Stimulated activated CD4-positive, alpha-beta T cell treated with anti-CD3 and anti-CD28 coated beads, Interleukin-1b, Interleukin-23, amount 100 ng/mL, for 4 hours (primary cell): Measurements from ENCODE around the gene CTSD.

ENCODE experiments used
- DNase-seq, 2 donors: peaks; one replicate each; pipeline ENCODE4 v3.0.0-alpha.2; 2020; ENCODE audit warnings: low read depth in 2 of 2

Gene CTSD

DNA sequence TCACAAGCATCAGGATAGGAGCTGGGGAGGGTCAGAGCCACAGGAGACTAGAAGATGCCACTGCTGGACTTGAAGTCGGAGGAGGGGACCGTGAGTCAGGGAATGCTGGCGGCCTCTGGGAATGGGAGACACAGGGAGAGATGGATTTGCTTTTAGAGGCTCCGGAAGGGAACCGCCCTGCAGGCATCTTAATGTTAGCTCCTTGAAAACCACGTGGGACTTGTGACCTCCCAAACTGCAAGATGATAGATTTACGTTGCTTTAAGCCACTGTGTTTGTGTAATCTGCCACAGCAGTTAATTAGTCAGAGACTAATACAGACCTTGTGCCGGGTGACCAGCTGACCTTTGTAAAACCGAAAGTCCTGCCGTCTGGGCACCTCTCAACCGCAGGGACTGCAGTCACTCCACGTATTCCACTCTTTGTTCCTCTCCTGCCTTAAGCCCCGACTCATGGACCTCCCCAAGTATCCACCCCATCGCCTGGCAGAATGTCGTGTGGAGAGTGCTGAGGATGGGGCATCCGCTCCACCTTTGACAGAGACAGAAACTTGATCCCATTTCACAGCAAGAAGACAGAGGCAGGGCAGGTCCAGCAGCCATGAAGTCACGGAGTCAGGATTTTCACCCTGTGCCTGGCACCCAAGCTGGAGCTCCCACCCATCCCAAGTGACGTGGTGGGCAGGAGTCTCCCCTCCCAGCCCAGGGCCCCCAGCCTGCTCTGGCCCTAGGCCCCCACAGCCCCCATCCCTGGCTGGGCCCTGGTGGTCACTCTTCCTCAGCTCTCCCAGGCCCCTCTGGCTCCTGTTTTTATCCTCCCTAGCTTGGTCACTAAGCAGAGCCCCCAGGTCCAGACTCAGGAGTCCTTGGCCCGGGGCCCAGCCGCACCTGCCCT is 19.4 kb upstream of the CTSD start:
- DNase-seq, result no peak

DNA sequence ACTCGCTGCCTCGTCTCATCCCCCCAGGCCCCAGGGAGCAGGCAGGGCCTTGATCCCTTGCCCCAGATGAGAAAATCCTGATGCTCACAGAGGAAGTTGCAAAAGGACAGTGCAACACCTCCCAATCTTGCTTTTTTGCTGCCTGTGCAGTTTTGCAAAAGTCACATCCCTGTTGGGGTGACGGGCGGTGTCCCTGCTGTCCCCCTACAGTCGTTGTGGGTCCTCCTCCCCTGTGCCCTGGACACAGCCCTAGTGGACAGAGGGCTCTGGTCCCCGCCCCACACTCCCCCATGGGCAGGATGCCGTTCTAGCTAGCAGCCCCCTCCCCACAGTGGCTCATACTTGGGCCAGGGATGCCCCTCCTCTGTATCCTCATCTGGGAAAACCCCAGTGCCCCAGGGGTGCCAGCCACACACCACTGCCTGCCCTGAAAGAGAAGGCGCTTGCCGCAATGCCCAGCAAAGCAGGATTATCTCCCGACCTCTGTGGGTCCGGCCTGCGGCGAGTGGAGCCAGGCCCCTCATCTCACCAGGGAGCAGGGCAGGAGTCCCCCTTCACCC is 18.4 kb upstream of the CTSD start:
- DNase-seq, result no peak

DNA sequence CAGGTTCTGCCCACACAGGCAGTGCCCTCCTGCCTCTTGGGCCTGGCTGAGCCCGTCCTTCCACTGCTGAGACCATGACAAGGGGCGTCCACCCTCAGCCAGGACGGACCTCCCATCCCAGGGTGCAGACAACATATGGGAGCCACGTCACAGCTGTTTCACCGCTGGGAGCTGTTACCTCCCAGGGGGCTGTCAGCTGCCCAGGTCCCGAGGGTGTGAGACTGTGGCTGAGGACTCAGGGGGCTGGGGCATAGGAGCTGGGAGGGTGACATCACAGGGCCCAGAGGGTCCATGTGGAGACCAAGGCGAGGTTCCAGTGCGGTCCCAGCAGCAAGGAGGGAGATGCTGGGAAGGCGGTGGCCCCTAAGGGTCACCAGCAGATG is 17.9 kb upstream of the CTSD start:
- no peak for DNase-seq

DNA sequence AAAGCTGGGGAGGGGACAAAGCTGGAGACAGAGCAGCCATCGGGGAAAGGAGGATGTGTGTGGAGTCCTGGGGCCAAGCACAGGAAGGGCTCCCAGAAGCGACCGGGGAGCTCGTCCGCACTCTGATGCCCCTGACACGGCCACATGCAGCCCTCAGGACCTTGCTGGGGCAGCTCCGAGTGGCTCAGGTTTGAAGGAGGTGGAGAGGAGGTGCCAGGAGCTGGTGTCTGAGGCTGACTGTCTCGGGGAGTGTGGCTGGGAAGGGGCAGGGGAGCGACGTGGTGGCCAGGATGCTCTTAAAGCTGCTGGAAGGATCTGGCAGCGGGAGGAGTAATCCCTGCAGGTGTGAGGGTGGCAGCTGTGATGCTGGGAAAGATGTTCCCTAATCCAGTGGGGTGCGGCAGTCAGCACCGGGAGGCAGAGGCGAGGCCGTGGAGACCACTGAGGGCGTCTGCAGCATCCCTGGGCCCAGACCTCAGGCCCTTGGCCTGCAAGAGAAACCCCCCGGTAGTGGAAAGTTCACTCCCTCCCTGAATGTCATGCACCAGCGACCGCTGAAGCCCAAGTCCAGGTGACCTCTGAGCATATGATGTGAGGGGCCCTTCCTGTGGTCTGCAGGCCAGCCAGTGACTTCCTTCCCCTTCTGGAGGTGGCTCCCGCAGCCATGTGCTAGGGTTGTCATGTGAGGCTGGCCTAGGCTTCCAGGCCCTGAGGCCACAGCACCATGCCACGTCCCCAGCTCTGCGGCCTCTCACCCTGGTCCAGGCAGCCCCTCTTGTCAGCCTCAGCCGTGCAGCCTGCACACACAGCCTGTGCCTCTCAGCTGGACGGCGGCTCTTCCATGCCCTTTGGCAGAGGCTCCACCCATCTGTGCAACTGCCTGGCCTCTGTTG is 17.2 kb upstream of the CTSD start:
- DNase-seq, result no peak

DNA sequence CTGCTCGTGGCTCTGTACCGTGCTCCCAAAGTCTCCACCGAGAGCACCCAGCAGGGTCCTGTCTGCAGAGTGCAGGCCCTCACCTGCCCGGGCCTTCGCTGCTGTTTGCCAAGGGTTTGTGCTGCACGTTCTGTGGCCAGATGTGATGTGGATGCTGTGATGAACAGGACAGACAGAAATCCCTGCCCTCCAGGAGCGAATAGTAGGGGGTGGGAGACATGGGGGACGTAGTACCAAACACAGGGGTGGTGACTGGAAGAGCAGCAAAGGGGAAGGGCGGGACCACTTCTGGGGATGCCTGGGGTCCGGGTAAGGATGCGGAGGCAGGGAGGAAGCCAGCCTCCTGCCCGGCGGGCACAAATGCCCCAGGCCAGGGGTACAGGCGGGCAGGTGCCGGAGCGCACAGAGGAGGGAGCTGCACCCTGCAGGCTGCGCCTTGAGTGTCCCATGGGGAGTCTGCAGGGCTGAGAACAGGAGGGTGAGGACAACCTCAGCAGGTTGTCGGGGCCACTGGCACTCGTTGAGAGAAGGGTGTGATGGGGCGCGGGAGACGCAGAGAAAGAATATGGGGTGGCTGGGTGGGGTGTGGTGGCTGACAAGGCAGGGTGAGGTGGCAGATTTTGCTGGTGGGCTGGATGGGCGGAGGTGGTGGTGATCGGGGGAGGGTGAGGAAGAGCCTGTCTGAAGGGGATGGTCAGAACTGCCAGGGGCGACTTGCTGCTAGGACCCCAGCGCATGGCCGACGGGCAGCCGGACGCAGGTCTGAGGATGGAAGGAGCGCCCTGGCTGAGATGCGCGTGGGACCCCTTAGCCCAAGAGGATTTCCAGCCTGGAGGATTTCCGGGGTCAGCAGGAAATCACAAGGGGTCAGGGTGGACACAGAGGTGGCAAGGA is 16.3 kb upstream of the CTSD start:
- no peak for DNase-seq

DNA sequence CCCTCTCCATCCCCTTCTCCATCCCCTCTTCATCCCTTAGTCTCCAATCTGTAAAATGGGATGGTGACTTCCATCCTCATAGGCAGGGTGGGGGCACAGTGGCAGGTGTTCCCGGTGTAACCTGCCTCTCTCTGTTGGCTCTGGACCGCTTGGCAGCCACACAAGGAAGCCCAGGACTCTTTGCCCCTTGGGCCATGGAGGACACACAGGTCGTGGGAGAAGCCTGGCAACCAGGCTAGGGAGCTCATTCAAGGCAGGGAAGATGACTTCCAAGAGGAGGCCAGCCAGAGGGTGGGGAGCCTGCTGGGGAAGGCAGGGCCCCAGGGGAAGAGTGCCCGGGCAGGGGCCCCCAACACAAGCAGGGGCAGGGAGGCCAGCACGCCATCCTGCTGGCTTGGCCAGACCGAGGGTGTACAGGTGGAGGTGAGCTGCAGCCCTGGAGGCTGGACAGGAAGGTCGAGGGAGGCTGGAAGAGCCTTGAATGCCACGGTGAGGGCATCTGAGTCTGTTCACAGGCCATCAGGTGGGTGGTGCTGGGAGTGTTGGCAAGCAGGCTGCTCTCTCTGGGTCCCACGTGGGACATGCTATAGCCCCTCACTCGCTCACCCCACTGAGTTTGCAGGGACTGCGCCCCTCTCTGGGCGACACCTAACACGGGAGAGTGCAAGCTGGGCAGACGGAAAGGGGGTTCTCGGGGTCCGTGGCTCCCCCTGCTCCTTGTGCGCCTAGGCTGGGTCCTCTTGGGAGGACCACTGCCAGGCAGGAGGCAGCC is 15.5 kb upstream of the CTSD start:
- no peak for DNase-seq

DNA sequence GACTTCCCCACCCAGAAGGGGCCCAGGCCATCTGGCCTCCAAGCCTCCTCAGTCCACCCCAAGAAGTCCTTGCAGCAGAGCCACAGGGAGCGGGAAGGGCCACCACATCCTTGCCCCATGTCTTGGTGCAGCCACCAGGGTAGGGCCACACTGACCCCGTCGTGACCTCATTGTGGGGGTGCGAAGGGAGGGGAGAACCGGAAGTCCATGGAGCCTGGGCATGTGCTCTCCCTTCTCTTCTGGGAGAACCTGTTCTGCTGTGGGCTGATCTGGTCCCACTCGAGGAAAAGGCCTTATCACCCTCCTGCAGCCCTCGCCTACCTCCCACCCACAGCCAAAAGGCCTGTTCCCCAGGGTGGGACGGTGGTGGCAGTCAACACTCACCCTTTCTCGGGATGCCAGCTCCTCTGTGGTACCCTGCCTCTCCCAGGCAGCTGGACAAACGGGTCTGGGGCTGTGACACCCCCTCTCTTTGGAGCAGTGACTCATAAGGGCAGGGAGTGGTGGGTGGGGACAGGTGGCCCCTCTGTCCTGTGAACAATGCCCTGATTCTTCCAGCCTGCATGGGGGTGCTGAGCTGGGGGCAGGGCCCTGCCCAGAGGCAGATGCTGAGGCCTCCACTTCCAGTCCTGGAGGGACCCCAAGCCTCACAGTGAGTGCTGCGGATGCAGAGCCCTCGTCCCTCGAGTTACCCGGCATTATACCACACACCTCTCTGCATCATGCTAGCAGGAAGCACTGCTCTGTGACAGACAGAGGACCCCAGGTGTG is 14.6 kb upstream of the CTSD start:
- DNase-seq, result no peak

DNA sequence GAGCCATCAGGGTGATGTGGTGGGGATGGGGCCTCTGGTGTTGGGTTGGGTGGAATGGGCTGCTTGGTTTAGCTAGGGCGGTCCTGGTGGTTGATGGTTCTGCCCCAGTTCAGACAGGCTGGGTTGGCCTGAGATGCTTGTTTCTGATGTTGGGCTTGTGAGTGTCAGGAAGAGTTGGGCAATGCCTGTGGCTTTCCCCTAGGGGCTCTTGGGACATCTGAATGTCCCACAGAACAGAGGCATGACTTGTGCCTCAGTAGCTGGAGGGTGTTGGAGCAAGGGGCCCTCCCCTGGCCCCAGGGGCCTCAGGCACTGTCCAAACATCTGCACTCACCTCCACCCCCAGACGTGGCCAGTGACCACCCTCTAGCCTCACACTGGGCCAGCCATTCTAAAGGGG is 14.0 kb upstream of the CTSD start:
- DNase-seq, result no peak

DNA sequence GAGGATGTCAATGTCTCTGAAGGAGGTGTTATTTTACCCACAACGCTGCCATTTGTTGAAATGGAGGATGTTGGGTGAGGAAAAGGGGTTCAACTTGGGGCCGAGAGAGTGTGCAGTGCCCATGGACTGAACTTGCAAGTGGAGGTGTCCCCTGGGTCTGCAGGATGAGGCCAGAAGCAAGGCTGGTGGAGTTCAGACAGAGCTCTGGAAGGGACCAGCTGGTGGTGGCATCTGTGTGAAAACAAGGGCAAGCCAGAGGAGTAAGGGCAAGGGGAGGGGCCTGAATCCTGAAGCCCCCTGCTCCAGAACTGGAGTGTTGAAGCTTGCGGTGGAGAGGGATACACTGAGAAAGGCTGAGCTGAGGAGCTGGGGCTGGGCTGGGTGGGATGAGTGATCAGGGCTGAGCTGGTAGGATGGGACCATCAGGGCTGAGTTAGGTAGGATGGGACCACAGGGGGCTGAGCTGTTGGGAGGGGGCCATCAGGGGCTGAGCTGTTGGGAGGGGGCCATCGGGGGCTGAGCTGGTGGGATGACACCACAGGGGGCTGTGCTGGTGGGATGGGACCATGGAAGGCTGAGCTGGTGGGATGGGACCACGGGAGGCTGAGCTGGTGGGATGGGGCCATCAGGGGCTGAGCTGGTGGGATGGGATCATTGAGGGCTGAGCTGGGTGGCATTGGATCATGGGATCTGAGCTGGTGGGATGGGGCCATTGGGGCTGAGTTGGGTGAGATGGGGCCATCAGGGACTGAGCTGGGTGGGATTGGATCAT is 13.4 kb upstream of the CTSD start:
- DNase-seq, result no peak

DNA sequence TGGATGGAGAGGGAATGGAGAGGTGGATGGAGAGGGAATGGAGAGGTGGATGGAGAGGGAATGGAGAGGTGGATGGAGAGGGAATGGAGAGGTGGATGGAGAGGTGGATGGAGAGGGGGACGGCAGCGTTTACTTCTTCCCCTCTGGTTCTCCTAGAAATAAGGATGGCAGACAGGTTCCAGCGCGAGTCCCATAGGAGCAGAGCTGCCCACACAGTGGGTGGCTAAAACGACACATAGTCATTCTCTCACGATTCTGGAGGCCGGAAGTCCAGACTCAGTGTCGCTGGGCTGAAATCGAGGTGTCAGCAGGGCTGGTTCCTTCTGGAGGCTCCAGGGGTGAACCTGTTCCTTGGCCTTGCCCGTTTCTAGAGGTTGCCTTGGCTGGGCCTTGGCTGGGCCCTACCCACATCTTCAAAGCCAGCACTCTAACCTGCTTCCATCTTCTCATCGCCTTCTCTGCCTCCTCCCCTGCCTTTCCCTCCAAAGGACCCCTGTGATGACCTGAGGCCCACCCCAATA is 12.7 kb upstream of the CTSD start:
- no peak for DNase-seq

DNA sequence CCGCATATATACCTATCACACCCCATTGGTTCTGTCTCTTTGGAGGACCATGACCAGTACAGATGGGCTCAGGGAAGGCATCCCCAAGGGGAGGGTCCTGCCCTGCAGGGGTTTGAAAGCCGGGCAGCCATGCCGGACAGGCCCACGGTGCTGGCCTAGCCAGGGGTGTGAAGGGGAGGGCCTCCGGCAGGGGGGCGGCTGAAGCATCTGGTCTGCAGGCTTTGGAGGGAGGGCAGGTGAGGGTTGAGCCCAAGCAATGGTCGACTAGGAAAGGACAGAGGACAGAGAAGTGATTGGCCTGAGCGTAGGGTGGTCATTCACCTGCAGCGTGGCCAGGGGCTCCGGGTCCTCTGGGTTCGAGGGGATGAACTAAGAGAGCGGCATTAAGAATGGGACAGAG is 11.2 kb upstream of the CTSD start:
- no peak for DNase-seq

DNA sequence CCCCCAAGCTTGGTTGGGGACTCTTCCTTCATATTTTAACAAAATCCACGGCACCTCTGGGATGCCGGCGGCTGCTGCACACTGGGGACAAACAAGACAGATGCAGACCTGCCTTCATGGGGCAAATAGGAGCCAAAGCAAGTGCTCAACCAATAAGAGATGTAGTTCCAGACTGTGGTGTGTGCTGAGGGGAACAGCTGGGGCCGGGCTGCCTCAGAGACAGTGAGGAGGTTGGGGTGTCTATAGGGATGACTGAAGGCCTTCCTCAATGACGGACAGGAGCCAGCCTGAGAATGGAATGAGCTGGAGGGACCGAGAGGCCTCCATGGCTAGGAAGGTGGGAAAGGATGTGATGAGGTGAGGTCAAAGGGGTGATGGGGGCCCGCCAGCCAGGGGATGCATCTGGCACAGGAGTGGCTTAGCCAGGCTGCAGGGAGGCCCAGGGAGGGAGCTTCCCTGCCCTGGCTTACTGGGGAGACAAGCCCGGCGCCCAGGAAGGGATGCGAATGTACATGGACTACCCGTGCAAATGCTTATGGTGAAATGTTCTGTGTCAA is 10.3 kb upstream of the CTSD start:
- no peak for DNase-seq

DNA sequence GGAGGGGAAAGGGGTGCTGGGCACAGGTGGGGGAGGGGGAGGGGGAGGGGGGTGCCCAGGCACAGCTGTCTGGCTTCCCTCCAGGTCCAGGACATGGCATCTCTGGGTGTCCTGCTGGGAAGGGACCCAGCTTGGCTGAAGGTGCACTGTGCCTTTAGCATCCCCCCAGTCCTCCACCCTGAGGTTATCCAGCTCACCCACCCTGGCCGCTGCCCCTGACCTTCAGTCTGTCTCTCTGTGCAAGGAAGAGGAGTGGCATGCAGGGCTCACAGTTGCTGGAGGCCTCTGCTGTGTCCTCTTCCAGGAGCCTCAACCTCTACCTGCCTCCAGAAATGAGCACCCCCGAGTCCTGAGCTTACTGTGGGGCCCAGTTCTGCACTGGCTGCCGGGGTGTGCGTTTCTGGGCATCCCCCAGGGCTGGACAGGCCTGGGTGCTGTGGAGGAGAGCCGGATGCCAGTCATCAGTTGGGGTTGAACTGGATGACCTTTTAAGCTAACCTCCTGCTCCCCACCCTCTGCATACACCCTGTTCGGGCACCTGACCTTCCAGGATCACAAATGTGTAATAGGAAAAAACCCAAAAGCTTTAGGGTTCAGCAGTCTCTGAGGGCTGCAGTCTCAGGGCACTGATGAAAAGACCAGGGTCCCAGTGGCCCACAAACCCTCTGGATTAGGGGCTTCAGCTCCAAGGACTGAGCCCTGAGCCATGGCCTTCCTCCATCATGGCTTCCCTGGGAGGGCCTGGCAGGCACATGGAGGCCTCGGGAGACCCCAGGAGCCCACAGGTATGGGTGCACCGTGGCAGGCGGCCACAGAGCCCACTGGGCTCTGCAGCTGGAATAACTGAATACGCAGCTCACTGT is 9.6 kb upstream of the CTSD start:
- no peak for DNase-seq

DNA sequence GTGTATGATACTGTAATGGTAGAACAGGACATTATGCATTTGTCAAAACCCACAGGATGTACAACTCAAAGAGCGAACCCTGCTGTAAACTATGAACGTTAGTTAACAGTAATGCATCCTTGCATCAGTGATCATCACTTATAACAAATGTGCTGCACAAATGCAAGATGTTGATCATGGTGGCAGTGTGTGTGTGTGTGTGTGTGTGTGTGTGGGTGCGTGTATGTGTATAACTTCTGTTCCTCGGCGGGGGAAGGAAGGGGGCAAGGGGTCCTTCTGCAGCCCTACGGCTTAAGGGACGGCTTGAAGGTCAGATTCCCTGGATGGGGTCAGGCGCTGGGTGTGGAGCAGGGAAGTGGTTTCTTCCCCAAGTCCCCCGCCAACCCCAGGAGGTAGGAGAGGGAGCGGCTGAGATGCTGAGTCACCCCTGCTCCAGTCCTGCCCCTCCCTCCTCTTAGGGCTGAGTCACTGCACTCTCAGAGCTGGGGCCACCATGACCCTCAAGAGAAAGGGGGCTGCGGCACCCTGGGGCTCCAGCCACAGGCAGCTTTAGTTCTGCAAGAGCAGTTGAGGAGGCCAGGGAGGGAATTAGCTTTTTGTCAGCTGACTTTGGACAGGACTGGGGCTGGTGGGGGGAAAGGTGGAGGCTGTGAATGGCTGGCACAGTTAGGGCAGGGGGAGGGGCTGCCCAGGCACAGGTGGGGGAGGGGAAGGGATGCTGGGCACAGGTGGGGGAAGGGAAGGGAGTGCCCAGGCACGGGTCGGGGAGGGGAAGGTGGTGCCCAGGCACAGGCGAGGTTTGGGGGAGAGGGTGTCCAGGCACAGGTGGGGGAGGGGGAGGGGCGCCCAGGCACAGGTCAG is 8.8 kb upstream of the CTSD start:
- DNase-seq, result peak; percentile 28 to 41

DNA sequence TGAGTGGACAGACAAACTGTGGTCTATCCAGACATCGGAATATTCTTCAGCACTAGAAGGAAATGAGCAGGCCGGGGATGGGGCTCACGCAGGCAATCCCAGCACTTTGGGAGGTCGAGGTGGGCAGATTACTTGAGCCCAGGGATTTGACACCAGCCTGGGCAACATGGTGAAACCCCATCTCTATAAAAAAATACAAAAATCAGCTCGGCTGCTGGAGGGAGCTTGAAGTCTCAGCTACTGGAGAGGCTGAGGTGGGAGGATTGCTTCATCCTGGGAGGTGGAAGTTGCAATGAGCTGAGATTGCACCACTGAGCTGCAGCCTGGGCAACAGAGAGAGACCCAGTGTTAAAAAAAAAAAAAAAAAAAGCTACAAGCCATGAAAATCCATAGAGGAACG is 8.0 kb upstream of the CTSD start:
- no peak for DNase-seq

DNA sequence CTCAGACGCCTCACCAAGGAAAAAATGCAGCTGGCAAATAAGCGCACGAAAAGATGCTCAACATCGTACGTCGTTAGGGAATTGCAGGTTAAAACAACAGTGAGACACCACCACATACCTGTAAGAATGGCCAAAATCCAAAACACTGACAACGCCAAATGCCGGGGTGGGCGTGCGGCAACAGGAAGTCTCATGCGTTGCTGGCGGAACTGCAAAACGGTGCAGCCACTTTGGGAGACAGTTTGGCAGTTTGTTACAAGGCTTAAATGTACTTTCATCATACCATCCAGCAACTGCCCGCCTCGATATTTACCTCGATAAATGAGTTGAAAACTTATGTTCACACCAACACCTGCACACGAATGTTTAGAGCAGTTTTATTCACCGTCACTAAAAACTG is 7.5 kb upstream of the CTSD start:
- DNase-seq, result no peak

DNA sequence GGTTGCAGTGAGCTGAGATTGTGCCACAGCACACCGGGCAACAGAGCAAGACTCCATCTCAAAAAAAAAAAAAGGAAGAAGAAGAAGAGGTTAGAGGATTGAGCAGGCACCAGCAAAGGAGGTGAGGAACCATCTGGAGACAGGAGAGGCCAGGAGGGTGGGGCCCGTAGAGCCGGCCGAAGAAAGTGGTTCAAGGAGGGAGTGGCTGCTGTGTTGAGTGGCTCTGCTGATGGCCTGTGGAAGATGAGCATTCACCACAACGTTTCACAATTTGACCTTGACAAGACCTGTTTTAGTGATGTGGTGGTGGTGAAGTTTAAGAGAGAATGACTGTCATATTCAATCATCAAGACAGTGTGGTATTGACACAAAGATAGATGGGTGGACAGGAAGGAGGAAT is 6.8 kb upstream of the CTSD start:
- DNase-seq, result no peak
